ENCODE measurements around the gene GATA5.
"Not testable (repeated sequence)": the region's sequence is repeated elsewhere in the genome, so short reads cannot be mapped to it uniquely, and the experiment has no call there.

GATA5 gene

DNA sequence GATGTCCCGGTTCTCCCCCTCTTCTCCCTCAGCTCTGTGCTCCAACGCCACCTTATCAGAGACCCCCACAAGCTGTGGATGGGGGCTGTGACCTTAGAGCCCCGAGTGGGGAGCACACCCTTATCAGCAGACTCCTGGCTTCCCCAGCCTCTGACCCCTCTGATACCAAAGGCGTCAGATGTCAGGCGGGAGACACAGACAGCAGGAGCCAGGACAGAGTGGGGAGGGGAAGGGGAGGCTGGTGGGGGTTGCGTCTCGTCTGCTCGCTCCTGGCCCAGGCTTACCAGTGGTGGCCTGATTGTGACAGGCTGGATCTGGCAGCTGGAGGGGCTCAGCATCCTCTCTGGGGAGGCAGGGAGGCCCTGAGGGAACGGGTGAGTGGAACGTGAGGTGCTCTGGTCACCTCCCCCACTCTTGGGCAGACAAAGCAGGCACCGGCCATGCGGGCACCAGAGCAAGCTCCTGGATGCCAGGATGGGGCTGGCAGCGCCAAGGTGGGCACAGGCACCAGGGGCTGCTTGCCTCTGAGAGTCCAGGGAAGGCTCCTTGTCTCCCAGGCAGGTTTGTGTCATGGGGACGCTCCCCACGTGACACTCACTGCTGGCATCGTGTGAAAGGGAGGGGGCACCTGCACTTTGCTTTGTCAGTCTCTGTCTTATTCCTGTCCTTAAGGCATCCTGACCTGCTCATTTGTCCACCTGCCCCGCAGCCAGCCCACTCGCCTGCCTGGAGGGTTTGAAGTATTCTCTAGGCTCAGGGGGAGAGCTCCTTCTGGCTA lies 27.8 kb upstream of the GATA5 start:
- no peak for DNase-seq

- no peak for DNase-seq
Measured at GRCh38 chr20:62502496-62503095, 26.8 kb upstream of the GATA5 start.

GRCh38 chr20:62501801-62502495 lies 26.2 kb upstream of the GATA5 start:
- peak; percentile 23 for DNase-seq

DNA sequence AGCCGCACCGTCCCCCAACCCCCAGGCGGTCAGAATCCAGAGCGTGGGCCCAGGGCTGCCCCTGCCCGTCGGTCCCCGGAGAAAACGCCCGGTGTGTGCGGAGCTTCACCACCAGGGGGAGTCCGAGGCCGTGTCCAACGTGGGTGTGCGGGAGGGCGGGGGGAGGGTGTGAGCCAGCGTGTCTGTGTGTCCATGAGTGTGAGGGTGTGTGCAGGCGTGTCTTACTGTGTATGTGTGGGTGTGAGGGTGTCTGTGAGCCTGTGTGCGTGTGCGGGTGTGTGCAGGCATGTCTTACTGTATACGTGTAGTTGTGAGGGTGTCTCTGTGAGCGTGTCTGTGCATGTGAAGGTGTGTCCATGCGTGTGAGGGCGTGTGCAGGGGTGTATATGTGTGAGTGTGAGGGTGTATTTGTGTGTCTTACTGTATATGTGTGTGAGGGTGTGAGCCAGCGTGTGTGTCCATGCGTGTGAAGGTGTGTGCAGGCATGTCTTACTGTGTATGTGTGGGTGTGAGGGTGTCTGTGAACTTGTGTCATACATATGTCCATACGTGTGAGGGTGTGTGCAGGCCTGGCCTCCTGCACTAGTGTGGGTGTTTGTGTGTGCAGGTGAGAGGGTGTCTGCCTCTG lies 24.6 kb upstream of the GATA5 start:
- peak; percentile 67 for DNase-seq

DNA sequence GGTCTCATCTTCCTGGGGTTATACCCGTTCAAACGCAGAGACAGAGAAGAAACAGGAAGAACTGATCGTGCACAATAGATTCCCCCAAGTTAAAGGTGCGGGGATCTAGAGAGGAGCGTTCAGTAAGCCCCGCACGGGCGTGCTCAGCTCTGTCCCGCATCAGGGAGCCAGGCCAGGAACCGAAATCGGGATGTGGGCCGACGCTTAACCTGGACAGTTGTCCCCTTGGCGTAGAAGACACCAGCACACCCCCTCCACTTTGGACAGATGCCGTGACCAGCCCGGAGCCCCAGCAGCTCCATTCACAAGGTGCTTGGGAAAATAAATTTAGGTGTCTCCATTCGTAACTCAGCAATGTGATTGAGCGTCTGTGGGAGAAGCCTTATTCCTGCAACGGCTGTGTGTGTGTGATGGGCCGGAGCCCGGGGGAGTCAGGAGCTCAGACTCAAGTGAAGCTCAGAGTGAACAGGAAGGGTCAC lies 24.0 kb upstream of the GATA5 start:
- no peak for DNase-seq

GRCh38 chr20:62498874-62499273 lies 23.1 kb upstream of the GATA5 start:
- DNase-seq: no peak

DNA sequence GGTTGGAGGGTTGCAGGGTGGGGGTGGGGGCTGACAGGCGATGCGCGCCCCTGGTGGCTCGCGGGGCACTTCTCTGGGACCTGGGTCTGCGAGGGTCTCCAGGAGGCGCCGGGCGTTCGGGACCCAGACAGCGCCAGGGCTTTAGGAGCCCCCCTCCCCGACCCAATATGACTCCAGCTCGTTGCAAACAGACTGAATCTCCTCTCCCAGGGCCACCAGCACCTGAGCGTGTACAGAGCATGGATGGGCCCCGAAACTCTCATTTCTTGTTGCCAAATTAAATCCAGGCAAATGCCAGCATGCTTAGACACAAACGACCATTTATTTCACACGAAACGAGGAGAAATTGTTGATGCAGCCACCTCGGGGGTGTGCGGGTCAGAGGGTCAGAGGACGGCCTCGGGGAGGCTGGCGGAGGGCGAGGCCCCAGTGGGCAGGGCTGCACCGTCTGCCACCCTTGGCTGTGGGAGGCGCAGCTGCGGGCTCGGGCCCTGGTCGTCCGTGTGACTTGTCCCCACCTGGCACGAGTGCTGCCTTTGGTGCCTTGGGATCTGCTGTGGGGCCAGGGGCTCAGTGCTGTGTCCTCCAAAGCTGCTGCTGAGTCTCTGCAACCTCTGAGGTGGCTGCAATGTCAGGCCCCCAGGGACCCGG lies 20.9 kb upstream of the GATA5 start:
- peak; percentile 18 for DNase-seq

GRCh38 chr20:62495749-62496567 lies 20.2 kb upstream of the GATA5 start:
- no peak for DNase-seq

DNA sequence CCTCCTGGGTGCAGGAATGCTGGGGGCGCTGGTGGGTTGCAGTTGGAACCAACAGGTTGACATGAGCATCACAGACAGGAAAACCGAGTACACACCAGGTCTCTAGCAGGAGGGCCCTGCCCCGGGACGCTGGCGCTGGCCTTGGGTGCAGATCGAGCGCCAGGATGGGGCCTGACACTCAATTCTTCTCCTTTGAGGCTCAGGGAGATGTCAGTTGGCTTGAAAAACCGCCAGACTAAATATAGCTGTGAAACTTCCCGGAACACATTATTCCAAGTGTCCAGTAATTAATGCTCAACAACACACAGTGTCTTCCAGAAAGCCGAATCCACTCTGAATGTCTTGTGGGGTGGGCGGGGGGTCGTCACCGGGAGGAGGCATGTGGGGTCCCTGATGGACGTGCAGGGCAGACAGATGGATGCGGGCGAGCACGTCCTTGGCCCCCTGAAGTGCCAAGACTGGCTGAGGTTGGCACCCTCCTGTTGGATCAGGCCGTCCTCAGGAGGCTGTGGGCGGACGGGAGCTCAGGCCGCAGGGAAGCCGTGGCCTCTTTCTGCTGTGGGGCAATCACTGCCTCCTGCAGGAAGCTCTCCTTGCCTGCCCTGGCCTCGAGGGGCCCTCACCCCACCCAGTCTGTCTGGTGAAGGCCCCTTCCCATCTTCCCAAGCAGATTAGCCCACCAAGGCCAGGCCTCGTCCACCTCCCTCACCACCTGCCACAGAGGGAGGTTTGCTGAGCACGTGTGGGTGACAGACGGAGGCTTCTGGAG lies 19.4 kb upstream of the GATA5 start:
- no peak for DNase-seq

- no peak for DNase-seq
Measured at GRCh38 chr20:62494537-62494936, 18.7 kb upstream of the GATA5 start.

GRCh38 chr20:62493886-62494285 lies 18.1 kb upstream of the GATA5 start:
- DNase-seq: no peak

DNA sequence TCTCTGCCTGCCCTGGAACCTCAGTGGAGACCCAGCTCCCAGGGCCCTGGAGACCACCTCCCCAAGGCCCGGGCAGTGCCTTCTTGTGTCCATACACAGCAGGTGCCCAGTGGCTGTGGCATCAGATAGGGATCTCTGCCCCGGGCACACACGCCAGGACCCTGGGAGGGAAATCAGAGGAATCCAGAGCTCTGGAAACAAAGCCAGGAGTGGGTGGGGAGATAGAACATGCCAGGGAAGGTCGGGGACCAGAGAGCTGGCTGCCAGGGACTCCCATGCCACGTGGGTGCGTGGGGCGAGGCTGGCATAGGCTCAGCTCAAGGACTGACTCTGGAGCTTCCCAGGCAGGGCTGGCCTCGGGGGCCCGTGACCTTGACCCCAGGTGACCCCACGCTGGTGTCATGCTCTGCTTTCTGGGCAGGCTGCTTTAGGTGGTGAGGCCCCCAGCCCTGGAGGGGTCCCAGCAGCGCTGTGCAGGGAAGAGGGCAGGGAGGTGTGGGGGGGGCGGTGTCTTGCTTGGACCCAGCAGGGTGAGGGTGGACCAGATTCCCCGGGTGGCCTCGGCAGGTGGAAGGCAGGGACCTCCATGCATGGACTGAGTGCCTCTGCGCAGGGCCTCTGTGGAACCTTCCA lies 17.6 kb upstream of the GATA5 start:
- DNase-seq: no peak

DNA sequence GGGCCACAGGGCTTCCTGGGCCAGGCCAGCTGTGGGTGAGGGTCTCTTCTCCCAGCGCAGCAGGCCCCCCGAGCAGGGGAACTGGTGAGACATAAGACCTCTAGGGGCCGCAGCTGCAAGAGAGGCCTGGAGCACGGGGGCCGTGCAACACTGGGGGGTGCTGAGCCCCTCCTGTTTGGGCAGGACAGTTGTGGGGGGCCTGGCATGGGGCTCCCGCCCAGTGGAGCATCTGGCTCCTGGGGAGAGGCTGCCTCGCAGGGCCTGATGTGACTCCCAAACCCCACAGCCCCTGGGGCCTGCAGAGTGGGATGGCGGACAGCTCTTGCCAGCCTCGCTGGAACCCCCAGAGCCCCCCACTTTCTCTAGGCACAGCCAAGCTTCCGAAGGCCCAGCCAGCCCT lies 16.9 kb upstream of the GATA5 start:
- no peak for DNase-seq

GRCh38 chr20:62490783-62491182 lies 15.0 kb upstream of the GATA5 start:
- not testable (repeated sequence) for DNase-seq

GRCh38 chr20:62489932-62490263 lies 14.1 kb upstream of the GATA5 start:
- no peak for DNase-seq

DNA sequence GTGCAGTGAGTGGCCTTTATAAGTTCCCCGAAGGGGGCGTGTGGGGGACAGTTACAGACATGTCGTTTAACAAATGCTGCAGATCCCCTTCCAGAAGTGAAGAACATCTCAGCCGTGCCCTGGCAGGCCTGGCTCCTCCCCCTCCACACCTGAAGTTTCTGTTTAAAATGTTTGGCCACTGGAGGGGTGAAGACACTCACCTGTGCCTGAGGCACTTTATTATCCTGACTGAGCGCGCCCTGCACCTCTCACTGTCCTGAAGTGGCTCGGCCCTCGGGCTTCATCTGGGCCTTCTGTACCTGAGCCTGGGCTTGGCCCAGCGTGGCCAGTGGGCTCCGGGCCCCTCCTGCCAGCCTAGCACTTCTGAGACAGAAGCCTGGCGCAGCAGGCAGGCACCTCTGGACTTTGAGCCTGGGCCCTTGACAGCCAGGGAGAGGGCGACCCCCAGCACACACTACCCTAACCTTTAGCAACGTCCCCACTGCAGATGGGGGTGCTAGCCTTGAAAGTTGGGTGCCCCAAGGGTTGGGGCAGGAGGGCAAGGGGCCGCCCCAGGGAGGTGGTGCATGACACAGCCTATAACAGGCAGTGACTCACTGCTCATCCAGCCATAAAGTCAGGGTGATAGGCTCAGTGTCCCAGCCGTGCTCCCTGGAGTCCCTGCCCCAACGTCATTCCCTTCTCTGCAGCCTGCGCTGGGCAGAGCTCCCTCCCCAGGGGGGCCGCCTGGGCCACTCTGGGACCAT lies 13.6 kb upstream of the GATA5 start:
- no peak for DNase-seq

GRCh38 chr20:62488470-62488869 lies 12.7 kb upstream of the GATA5 start:
- no peak for DNase-seq

DNA sequence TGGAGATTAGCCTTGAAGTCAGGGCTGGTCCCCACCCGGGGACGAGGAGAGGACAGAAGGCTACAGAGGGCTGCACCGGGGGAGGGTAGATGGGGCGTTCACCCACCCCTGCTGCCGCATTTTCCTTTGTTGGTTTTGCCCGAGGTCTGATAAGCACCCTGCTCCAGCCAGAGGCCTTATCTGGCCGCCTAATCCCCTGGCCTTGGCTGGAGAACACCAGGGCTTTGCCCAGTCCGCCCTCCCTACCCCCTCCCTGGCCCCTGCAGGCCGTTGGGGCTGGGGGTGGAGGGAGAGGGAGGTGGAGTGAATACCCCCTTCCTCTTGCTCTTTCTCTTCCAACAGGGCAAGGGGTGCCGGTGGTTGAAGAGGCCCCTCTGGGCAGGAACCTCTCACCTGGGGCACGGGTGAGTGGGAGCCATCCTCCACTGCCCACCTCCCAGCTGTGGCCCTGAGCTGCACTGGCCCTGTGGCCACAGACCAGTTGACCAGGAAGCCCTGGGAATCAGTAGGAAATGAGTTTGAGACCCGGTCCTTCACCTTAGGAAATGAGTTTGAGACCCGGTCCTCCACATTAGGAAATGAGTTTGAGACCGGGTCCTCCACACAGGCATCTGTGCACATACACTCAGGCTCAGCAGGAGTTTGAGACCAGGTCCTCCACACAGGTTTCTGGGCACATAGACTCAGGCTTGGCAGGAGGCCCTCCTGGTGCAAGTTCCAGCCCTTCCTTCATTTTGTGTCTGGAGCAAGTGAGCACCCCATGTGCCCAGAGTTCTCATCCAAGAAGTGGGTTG lies 12.0 kb upstream of the GATA5 start:
- DNase-seq: no peak

GRCh38 chr20:62487118-62487517 lies 11.3 kb upstream of the GATA5 start:
- no peak for DNase-seq
